Measurements from ENCODE around the gene NAALADL2. TPM values are rescaled to one million over a fixed set of nuclear protein-coding genes. Genes with fewer than 3 reads are reported as not detected.

The NAALADL2 gene
- total RNA-seq, 4 donors from 2014 or later = 0.26 to 218 (median 17.4) TPM

DNA sequence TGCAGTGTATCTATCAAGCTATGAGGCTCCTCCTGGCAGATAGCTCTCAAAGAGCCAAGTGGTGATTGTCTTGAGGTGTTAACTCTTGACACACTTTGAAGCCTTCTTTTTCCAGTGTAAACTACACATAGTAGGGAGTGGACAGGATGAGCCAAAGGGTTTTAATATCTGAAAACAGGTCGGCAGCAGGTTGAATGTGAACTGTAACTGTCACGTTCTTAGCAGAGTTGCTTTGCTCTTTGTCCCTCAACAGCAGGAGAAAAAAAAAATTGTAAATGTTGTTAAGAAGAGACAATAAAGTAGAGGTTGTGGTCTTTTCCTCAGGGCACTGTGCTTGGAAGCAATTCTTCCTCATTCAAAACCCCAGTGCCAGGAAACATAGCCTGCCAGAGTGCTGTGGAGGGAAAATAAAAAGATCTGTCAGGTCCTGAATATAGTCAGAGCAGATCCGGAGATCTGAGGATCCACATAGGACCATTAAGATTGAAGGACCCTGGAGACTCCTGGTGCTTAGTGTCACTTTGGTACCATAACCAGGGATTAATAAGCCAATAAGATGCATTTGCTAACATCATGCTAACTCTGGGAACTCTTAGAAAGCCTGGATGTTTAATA lies 229.7 kb downstream of the NAALADL2 start:
- H3K9me3 ChIP-seq = no peaks in the 10 kb centered on the region
- H3K27ac ChIP-seq = no peak overlapping the region
- no peak for DNase-seq
- H3K27me3 ChIP-seq = no peaks in the 10 kb centered on the region
- H3K4me1 ChIP-seq = no peaks in the 10 kb centered on the region
- H3K36me3 ChIP-seq = no peaks in the 10 kb centered on the region
- intact Hi-C loops (cut with DNase I; ENCODE audit: low total_unique reads) = no loop called here
- TF ChIP-seq POLR2A (IDR thresholded peaks at IDR 0.05) = no peak
- TF ChIP-seq, protein P1, sequence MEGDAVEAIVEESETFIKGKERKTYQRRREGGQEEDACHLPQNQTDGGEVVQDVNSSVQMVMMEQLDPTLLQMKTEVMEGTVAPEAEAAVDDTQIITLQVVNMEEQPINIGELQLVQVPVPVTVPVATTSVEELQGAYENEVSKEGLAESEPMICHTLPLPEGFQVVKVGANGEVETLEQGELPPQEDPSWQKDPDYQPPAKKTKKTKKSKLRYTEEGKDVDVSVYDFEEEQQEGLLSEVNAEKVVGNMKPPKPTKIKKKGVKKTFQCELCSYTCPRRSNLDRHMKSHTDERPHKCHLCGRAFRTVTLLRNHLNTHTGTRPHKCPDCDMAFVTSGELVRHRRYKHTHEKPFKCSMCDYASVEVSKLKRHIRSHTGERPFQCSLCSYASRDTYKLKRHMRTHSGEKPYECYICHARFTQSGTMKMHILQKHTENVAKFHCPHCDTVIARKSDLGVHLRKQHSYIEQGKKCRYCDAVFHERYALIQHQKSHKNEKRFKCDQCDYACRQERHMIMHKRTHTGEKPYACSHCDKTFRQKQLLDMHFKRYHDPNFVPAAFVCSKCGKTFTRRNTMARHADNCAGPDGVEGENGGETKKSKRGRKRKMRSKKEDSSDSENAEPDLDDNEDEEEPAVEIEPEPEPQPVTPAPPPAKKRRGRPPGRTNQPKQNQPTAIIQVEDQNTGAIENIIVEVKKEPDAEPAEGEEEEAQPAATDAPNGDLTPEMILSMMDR (IDR thresholded peaks at IDR 0.05) = no peak
- H3K4me3 ChIP-seq = no peak overlapping the region

DNA sequence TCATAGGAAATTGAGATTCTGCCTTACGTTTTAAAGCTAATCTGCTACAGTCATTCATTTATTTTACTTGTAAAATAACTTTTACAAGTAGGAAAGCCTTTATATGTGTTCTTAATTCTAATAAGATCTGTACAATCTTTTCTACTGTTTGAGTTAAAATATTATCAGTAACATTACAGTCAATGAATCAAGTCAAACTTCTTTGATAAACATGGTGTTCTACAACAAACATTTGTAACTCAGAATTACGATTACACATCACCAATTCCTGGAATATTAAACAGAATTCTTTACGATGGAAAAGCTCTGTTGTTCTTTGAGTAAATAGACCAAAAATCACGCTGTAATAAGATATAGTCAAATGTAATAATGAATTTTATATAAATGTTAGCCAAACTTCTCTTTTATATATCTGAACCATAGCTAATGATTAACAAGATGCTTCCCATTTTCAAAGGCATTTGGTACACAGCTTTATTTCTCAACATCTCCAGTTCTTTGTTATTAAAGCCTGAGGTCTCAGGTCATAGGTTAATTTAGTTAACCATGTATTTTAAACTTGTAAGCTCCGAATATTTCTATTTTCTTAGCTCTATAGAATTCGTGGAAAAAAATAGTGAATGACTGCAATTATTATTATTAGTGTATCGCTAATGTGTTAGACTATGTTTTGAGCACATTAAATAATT lies 232.4 kb downstream of the NAALADL2 start:
- no peaks in the 10 kb centered on the region for H3K4me1 ChIP-seq
- no peak overlapping the region for H3K27ac ChIP-seq
- no peaks in the 10 kb centered on the region for H3K36me3 ChIP-seq
- no peaks in the 10 kb centered on the region for H3K27me3 ChIP-seq
- TF ChIP-seq POLR2A (IDR thresholded peaks at IDR 0.05) = no peak
- TF ChIP-seq, protein P1 (IDR thresholded peaks at IDR 0.05) = no peak
- H3K4me3 ChIP-seq = no peak overlapping the region
- no peak for DNase-seq
- intact Hi-C loops (cut with DNase I; ENCODE audit: low total_unique reads) = no loop called here
- H3K9me3 ChIP-seq = no peaks in the 10 kb centered on the region

DNA sequence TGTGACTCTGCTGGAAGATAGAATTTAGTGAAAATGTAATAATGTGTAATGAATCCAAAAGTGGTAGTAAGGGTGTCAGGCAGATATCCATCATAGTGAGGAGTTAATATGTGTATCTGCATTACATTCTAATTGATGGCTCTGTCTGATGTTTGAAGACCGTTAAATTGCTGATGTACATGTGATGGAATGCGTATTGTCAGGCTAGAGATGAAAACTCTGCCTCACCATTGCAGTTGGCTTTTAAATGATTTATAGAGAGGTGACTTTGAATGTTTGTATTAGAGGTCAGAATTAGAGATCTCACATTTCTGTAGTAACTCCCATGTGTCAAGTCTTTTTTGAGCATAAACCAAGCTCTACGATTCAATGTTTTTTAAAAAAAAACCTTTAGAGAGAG lies 234.6 kb downstream of the NAALADL2 start:
- intact Hi-C loops (cut with DNase I; ENCODE audit: low total_unique reads) = no loop called here
- Histone ChIP-seq H3K27me3 (no peaks in the 10 kb centered on the region), H3K36me3 (no peaks in the 10 kb centered on the region), H3K4me1 (no peaks in the 10 kb centered on the region), H3K4me3 (no peak overlapping the region), H3K9me3 (no peaks in the 10 kb centered on the region), H3K27ac (no peak overlapping the region)
- DNase-seq = no peak
- no peak for TF ChIP-seq POLR2A (IDR thresholded peaks at IDR 0.05)
- TF ChIP-seq, protein P1 (IDR thresholded peaks at IDR 0.05) = no peak

DNA sequence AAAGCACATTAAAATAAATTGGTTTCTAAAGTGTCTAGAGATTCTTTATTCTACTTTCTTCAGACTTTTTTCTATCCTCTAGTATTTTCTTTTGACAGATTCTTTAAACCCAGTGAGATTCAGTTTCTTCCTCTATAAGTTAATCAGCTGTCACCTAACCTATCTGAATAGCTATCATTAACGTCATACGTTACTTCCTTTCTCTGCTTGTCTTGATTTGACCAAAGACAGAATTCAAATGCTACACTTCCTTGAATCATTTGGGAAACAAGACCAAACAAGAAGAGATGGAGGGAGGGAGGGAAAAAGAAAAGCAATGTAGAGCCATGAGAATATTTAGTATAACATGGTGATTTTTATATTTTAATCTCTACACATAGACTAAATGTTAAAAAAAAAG lies 235.2 kb downstream of the NAALADL2 start:
- Histone ChIP-seq H3K4me3 (no peak overlapping the region), H3K4me1 (no peaks in the 10 kb centered on the region), H3K36me3 (no peaks in the 10 kb centered on the region), H3K27ac (no peak overlapping the region), H3K9me3 (no peaks in the 10 kb centered on the region), H3K27me3 (no peaks in the 10 kb centered on the region)
- TF ChIP-seq, protein P1 (IDR thresholded peaks at IDR 0.05) = no peak
- no peak for TF ChIP-seq POLR2A (IDR thresholded peaks at IDR 0.05)
- no peak for DNase-seq
- intact Hi-C loops (cut with DNase I; ENCODE audit: low total_unique reads) = no loop called here

DNA sequence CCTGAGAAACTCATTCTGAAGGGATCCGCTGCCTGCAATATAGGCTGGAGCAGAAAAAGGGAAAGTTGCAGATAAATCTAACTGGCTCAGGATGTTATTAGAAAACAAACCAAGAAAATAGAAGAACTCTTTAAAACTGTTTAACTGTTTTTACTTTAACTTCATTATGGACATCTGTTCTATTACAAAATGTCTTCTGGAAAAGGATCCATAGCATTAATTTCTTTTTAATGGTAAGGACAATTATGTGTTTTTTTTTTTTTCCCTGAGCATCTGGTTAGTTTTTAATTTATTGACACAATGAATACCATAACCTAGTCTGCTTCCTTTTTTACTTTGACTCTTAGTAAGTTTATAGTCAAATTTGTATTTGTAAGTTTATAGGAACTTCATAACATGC lies 239.5 kb downstream of the NAALADL2 start:
- Histone ChIP-seq H3K4me3 (no peak overlapping the region), H3K27ac (no peak overlapping the region), H3K27me3 (no peaks in the 10 kb centered on the region), H3K9me3 (no peaks in the 10 kb centered on the region), H3K4me1 (no peaks in the 10 kb centered on the region), H3K36me3 (no peaks in the 10 kb centered on the region)
- TF ChIP-seq, protein P1 (IDR thresholded peaks at IDR 0.05) = no peak
- no peak for TF ChIP-seq POLR2A (IDR thresholded peaks at IDR 0.05)
- no peak for DNase-seq
- intact Hi-C loops (cut with DNase I; ENCODE audit: low total_unique reads) = no loop called here

All from uterus (tissue), 4 donors.